Endothelial cell of umbilical vein (primary cell): Measurements from ENCODE around the gene TPD52L2. TPM values are rescaled to one million over a fixed set of nuclear protein-coding genes. Genes with fewer than 3 reads are reported as not detected.

Source experiments
- BruUV-seq: library from RNA; stranded (reverse); fragments of 400-500 nt; replicated peaks from 2 replicates; lab custom pipeline; 2021; lab: Mats Ljungman, UMichigan
- CTCF ChIA-PET: fragments of 300-600, 350-600 bp; sonication (Branson Sonifier 250); formaldehyde crosslinking; loops from one replicate; lab custom pipeline; 2021; ENCODE audit warnings: antibody characterized with exemption, inconsistent platforms; lab: Charles Lee
- POLR2A ChIA-PET: fragments of 300-600, 350-600 bp; sonication (Branson Sonifier 250); formaldehyde crosslinking; loops from one replicate; lab custom pipeline; 2021; ENCODE audit warnings: antibody characterized with exemption, inconsistent platforms; lab: Charles Lee
- DNase-seq: peaks from one replicate; pipeline ENCODE4 v3.0.0-alpha.2; 2011; ENCODE audit warnings: low read depth, low spot score
- FAIRE-seq: peaks from 2 replicates; lab custom pipeline; 2011; peaks lifted over from hg19 to GRCh38; lab: Jason Lieb, UNC
- H2AFZ ChIP-seq: 2 replicates; pipeline ENCODE4 v1.6.0; 2012; ENCODE audit warnings: low read depth, low read length, control low read depth, inconsistent platforms
- H3K27ac ChIP-seq: 2 replicates; pipeline ENCODE4 v1.5.1; 2011; ENCODE audit warnings: low read depth, mild to moderate bottlenecking, control low read depth, low read length, moderate library complexity; ENCODE audit not compliant: insufficient read depth
- H3K27me3 ChIP-seq, 2 experiments: 2 replicates each; pipeline versions ENCODE4 v1.6.0 to v1.6.1; 2011; ENCODE audit warnings: low read length in 2 of 2, mixed read lengths in 1 of 2; ENCODE audit not compliant: control insufficient read depth in 2 of 2, insufficient read depth in 2 of 2
- H3K36me3 ChIP-seq, 2 experiments: 2 replicates in 1 of 2; 3 replicates in 1 of 2; pipeline ENCODE4 v1.5.1; 2011; ENCODE audit warnings: low read length in 2 of 2, mild to moderate bottlenecking in 1 of 2, moderate library complexity in 1 of 2; ENCODE audit not compliant: control insufficient read depth in 2 of 2, insufficient read depth in 2 of 2; ENCODE audit errors: extremely low read depth in 1 of 2
- H3K4me1 ChIP-seq: 3 replicates; pipeline ENCODE4 v1.5.1; 2011; ENCODE audit warnings: mild to moderate bottlenecking, low read length; ENCODE audit not compliant: control insufficient read depth, insufficient read depth; ENCODE audit errors: extremely low read depth
- H3K4me2 ChIP-seq: 2 replicates; pipeline ENCODE4 v1.6.1; 2011; ENCODE audit warnings: low read length, control low read depth, mixed read lengths; ENCODE audit not compliant: insufficient read depth
- H3K4me3 ChIP-seq, 3 experiments: fragments of 200-600 bp in 1 of 3; sonication (generic), shearing (Covaris generic) in 1 of 3; replicated peaks in 1 of 3; 2 replicates each; pipeline ENCODE4 v1.5.1; 2011 to 2016; ENCODE audit warnings: control low read depth in 3 of 3, low read length in 3 of 3, mild to moderate bottlenecking in 2 of 3, inconsistent platforms in 1 of 3, low read depth in 1 of 3, moderate library complexity in 1 of 3; ENCODE audit not compliant: insufficient read depth in 1 of 3
- H3K79me2 ChIP-seq: 2 replicates; pipeline ENCODE4 v1.6.0; 2012; ENCODE audit warnings: low read length, inconsistent platforms; ENCODE audit not compliant: control insufficient read depth, insufficient read depth
- H3K9ac ChIP-seq: replicated peaks from 2 replicates; pipeline ENCODE3; 2011; ENCODE audit warnings: low read length, control low read depth; ENCODE audit not compliant: insufficient read depth; ENCODE audit errors: extremely low read depth
- H3K9me1 ChIP-seq: replicated peaks from 3 replicates; pipeline ENCODE4 v1.6.0; 2011; ENCODE audit warnings: mild to moderate bottlenecking, low read length; ENCODE audit not compliant: control insufficient read depth, insufficient read depth; ENCODE audit errors: extremely low read depth
- H3K9me3 ChIP-seq: replicated peaks from 2 replicates; pipeline ENCODE4 v1.5.1; 2012; ENCODE audit warnings: low read length, inconsistent platforms; ENCODE audit not compliant: control insufficient read depth, insufficient read depth
- H4K20me1 ChIP-seq: replicated peaks from 2 replicates; pipeline ENCODE3; 2011; ENCODE audit warnings: mild to moderate bottlenecking, low read length; ENCODE audit not compliant: control insufficient read depth, insufficient read depth; ENCODE audit errors: extremely low read depth
- EZH2 ChIP-seq: IDR thresholded peaks from 2 replicates; pipeline ENCODE4 v1.6.1; 2012; ENCODE audit warnings: borderline replicate concordance, low read depth, mild to moderate bottlenecking, moderate library complexity, low read length, inconsistent platforms; ENCODE audit not compliant: severe bottlenecking
- FOS ChIP-seq: IDR thresholded peaks from 2 replicates; pipeline ENCODE4 v1.6.1; 2011; ENCODE audit warnings: mild to moderate bottlenecking, low read length, moderate library complexity, borderline replicate concordance; ENCODE audit not compliant: insufficient read depth
- GATA2 ChIP-seq: IDR thresholded peaks from 2 replicates; pipeline ENCODE4 v1.7.0; 2011; ENCODE audit warnings: low read depth, mild to moderate bottlenecking, moderate library complexity, mixed read lengths, low read length; ENCODE audit not compliant: insufficient read length, insufficient read depth
- JUN ChIP-seq: IDR thresholded peaks from 2 replicates; pipeline ENCODE4 v1.6.1; 2011; ENCODE audit warnings: borderline replicate concordance, low read depth; ENCODE audit not compliant: insufficient read length, insufficient read depth
- MYC ChIP-seq: IDR thresholded peaks from one replicate; pipeline ENCODE4 v1.6.1; 2011; ENCODE audit warnings: mild to moderate bottlenecking, low read depth, low read length
- POLR2A ChIP-seq: IDR thresholded peaks from 2 replicates; pipeline ENCODE4 v1.6.1; 2012; ENCODE audit warnings: low read depth, mild to moderate bottlenecking, control low read depth, low read length
- POLR2AphosphoS5 ChIP-seq: IDR thresholded peaks from 2 replicates; pipeline ENCODE4 v1.6.1; 2012; ENCODE audit warnings: low read depth, mild to moderate bottlenecking, control low read depth, low read length, moderate library complexity; ENCODE audit not compliant: insufficient read depth
- dilution Hi-C: fragments of 300-500 bp; cut with MboI; formaldehyde crosslinking; loops from one replicate; pipeline ENCODE4 v1.15.0; 2019; ENCODE audit warnings: low sequenced_read_pairs; ENCODE audit not compliant: extremely low pct_ligation_motif_present
- intact Hi-C: fragments of 100-400 bp; cut with micrococcal nuclease; formaldehyde crosslinking; loops from one replicate; pipeline ENCODE4 v1.10.0; 2022
- polyA plus RNA-seq, 4 experiments: library from polyadenylated mRNA; depleted of rRNA in 3 of 4; stranded (reverse) in 3 of 4; unstranded in 1 of 4; fragments of >200 nt; gene quantifications; 2 replicates each; pipeline versions ENCODE4 v1.2.1 to v1.2.3, GENCODE V29; 2011 to 2012; ENCODE audit warnings: missing spikeins in 1 of 4
- total RNA-seq: library from RNA; stranded (reverse); gene quantifications from 2 replicates; pipeline ENCODE4 v1.2.3, GENCODE V29; 2021
- TF ChIP-seq, protein P1 (sequence below): IDR thresholded peaks from 2 replicates; pipeline ENCODE4 v1.6.1; 2011; ENCODE audit not compliant: insufficient read depth, insufficient read length
- TF ChIP-seq, protein P2 (sequence below), 2 donors: IDR thresholded peaks; 1 replicate in 1 of 2; 2 replicates in 1 of 2; pipeline ENCODE4 v1.5.1; 2011; ENCODE audit warnings: low read length in 2 of 2, mild to moderate bottlenecking in 2 of 2, moderate library complexity in 2 of 2, control low read depth in 1 of 2, inconsistent platforms in 1 of 2, low read depth in 1 of 2; ENCODE audit not compliant: insufficient read depth in 1 of 2; ENCODE audit errors: extremely low read depth in 1 of 2

TPD52L2 gene
- total and polyA plus RNA-seq, 2 donors (not counting 3 experiments of a cell fraction or from before 2014, with no cell fraction given): 123 to 142 TPM

DNA sequence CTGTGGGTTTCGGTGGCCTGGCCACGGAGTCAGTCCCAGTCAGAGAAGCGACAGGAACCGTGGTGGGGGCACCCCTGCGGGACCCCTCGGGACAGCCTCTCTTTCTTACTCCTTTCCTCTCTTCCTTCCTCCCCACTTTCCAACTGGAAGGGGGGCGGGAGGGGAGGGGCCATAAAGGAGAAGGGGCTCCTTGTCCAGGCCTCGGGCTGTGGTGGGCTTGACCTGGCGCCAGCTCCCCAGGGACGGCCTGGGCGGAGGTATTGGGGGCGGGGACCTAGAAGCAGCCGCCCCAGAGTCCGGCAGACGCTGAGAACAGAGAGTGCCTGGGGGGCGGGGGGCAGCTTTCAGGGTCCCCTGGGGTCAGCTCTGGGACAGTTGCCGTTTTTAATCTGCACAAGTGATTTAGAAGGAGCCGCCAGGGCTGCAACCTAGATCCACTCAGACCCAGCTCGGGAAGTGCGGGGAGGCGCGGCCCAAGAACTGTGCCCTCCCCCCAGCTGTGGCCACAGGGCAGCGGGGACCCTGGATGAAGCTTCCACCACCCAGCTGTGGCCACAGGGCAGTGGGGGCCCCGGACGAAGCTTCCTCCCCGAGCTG lies 10.2 kb upstream of the TPD52L2 start:
- POLR2A ChIA-PET: interaction anchor here (0.6 kb wide), 1 partner anchor 265 kb away, joined by 4 read pairs; no protein-coding TSS in a partner anchor
- Histone ChIP-seq H3K27me3 (peaks cover 0 to 5% of the 10 kb centered on the region in 2 experiments), H3K4me3 (peak overlapping the region in 1 of 3 experiments; percentile 3), H4K20me1 (no peaks in the 10 kb centered on the region), H3K9me1 (no peaks in the 10 kb centered on the region), H2AFZ (peak overlapping the region; percentile 3), H3K36me3 (no peaks in the 10 kb centered on the region), H3K27ac (no peak overlapping the region), H3K79me2 (no peaks in the 10 kb centered on the region), H3K9me3 (no peaks in the 10 kb centered on the region), H3K4me1 (peaks cover 23% of the 10 kb centered on the region), H3K9ac (no peak overlapping the region), H3K4me2 (no peak overlapping the region)
- intact Hi-C loops: no loop called here
- CTCF ChIA-PET: interaction anchor here (0.9 to 3.4 kb wide), 3 partner anchors 9 to 81 kb away, joined by 3 to 12 read pairs (median 5); no protein-coding TSS in a partner anchor
- no peak for TF ChIP-seq EZH2
- FAIRE-seq (peak; percentile 37), DNase-seq (no peak)
- BruUV-seq: no TSS peak
- dilution Hi-C loops: no loop called here

DNA sequence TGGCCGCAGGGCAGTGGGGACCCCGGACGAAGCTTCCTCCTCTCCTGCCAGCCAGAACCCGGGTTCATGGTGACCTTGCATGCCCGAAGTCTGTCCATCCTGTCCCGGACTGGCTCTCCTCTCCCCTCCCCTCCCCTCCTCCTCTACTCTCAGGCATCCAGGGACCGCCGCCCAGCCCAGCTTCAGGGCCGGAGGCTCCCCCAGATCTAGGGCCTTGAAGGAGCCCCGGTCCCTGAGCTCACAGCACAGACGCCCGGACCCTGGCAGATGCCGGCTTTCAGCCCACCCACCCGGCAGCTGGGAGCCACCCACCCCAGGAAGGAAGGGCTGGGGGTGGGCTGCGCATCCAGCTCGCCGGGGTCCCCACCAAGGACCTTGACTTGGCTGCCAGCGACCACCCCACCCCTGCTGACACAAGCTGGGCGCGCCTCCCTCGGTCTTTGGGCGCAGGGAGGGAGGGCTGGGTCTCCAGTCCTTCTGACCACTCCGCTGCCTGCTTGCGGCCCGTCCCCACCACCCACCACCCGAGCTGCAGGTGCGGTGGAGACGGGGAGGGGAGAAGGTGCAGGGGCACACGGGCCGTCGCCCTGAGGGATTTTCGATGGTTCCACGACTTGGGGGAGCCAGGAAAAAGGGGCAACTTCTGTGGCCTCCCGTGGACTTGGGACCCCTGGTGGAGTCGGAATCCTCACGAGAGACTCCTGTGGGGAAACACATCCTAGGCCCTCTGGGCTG lies 9.5 kb upstream of the TPD52L2 start:
- TF ChIP-seq POLR2AphosphoS5 (no peak), MYC (no peak), EZH2 (no peak), GATA2 (no peak), JUN (no peak), FOS (no peak), POLR2A (no peak)
- TF ChIP-seq, protein P1, sequence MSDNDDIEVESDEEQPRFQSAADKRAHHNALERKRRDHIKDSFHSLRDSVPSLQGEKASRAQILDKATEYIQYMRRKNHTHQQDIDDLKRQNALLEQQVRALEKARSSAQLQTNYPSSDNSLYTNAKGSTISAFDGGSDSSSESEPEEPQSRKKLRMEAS: no peak
- TF ChIP-seq, protein P2, sequence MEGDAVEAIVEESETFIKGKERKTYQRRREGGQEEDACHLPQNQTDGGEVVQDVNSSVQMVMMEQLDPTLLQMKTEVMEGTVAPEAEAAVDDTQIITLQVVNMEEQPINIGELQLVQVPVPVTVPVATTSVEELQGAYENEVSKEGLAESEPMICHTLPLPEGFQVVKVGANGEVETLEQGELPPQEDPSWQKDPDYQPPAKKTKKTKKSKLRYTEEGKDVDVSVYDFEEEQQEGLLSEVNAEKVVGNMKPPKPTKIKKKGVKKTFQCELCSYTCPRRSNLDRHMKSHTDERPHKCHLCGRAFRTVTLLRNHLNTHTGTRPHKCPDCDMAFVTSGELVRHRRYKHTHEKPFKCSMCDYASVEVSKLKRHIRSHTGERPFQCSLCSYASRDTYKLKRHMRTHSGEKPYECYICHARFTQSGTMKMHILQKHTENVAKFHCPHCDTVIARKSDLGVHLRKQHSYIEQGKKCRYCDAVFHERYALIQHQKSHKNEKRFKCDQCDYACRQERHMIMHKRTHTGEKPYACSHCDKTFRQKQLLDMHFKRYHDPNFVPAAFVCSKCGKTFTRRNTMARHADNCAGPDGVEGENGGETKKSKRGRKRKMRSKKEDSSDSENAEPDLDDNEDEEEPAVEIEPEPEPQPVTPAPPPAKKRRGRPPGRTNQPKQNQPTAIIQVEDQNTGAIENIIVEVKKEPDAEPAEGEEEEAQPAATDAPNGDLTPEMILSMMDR (IDR thresholded peaks at IDR 0.05; ENCODE audit: extremely low read depth in 1 of 2, insufficient read depth in 1 of 2, low read depth in 1 of 2, low read length in 2 of 2): no peak
- Histone ChIP-seq H2AFZ (no peak overlapping the region), H3K27ac (no peak overlapping the region), H3K4me1 (peaks cover 23% of the 10 kb centered on the region), H3K36me3 (no peaks in the 10 kb centered on the region), H3K79me2 (no peaks in the 10 kb centered on the region), H4K20me1 (no peaks in the 10 kb centered on the region), H3K4me3 (peak overlapping the region in 1 of 3 experiments; percentile 3), H3K27me3 (peaks cover 0 to 5% of the 10 kb centered on the region in 2 experiments), H3K9ac (no peak overlapping the region), H3K4me2 (no peak overlapping the region), H3K9me3 (no peaks in the 10 kb centered on the region), H3K9me1 (no peaks in the 10 kb centered on the region)
- ChIA-PET CTCF (interaction anchor here (0.9 to 3.4 kb wide), 3 partner anchors 8 to 82 kb away, joined by 3 to 12 read pairs (median 5); no protein-coding TSS in a partner anchor), POLR2A (interaction anchor here (0.6 kb wide), 1 partner anchor 265 kb away, joined by 4 read pairs; no protein-coding TSS in a partner anchor)
- intact Hi-C loops (no loop called here), dilution Hi-C loops (no loop called here)
- DNase-seq (no peak), FAIRE-seq (no peak)
- no TSS peak for BruUV-seq
